HepG2 (cell line): Measurements from ENCODE around the gene SGCE. TPM values are rescaled to one million over a fixed set of nuclear protein-coding genes. Genes with fewer than 3 reads are reported as not detected.

Experiments used
- ASH2L ChIP-seq: fragments of 300-600, 200-600 bp; sonication (generic); IDR thresholded peaks from 2 replicates; pipeline ENCODE4 v1.7.0; 2017; ENCODE audit warnings: low read depth, mild to moderate bottlenecking, moderate library complexity, mixed read lengths, low read length; ENCODE audit not compliant: insufficient read length
- CAMTA2 ChIP-seq: sonication (generic); formaldehyde crosslinking; IDR thresholded peaks from 2 replicates; pipeline ENCODE4 v1.4.0; 2020; ENCODE audit warnings: mild to moderate bottlenecking, missing genetic modification reagents, borderline replicate concordance
- DR1 ChIP-seq: sonication (generic); formaldehyde crosslinking; IDR thresholded peaks from 2 replicates; pipeline ENCODE4 v1.8.0; 2021; ENCODE audit warnings: mild to moderate bottlenecking, missing genetic modification reagents, inconsistent platforms
- GABPA ChIP-seq, 2 experiments: IDR thresholded peaks; 2 replicates each; pipeline ENCODE4 v1.6.1; 2011 to 2016; ENCODE audit warnings: low read depth in 2 of 2, low read length in 1 of 2, missing biosample characterization in 1 of 2, missing genetic modification characterization in 1 of 2
- GLI4 ChIP-seq: sonication (generic); formaldehyde crosslinking; IDR thresholded peaks from 2 replicates; pipeline ENCODE4 v1.5.1; 2020; ENCODE audit warnings: missing genetic modification reagents, mild to moderate bottlenecking, moderate library complexity, borderline replicate concordance
- GTF2F1 ChIP-seq: fragments of 150-350 bp; IDR thresholded peaks from 2 replicates; pipeline ENCODE4 v1.6.1; 2014; ENCODE audit warnings: low read length
- IKZF4 ChIP-seq: sonication (generic); formaldehyde crosslinking; IDR thresholded peaks from 2 replicates; pipeline ENCODE4 v1.5.1; 2020; ENCODE audit warnings: borderline replicate concordance, mild to moderate bottlenecking, low read depth, missing genetic modification reagents; ENCODE audit errors: not compliant biosample characterization
- MYPOP ChIP-seq: sonication (generic); formaldehyde crosslinking; IDR thresholded peaks from 2 replicates; pipeline ENCODE4 v1.8.1; 2023; ENCODE audit warnings: mild to moderate bottlenecking, moderate library complexity, missing genetic modification reagents
- NR3C1 ChIP-seq: sonication (generic); formaldehyde crosslinking; IDR thresholded peaks from 2 replicates; pipeline ENCODE4 v1.4.0; 2020; ENCODE audit warnings: missing genetic modification reagents
- PREB ChIP-seq: sonication (generic); formaldehyde crosslinking; IDR thresholded peaks from 2 replicates; pipeline ENCODE4 v1.4.0; 2020; ENCODE audit warnings: missing genetic modification reagents
- REST ChIP-seq, 2 experiments: IDR thresholded peaks; 2 replicates each; pipeline ENCODE4 v1.6.1; 2011 to 2012; ENCODE audit warnings: low read length in 2 of 2, borderline replicate concordance in 1 of 2, low read depth in 1 of 2, mild to moderate bottlenecking in 1 of 2, moderate library complexity in 1 of 2
- SMC3 ChIP-seq: IDR thresholded peaks from 2 replicates; pipeline ENCODE4 v1.6.1; 2011; ENCODE audit warnings: low read length, improper control_type of control experiment
- TGIF2 ChIP-seq: IDR thresholded peaks from 2 replicates; pipeline ENCODE4 v1.6.1; 2016; ENCODE audit warnings: control low read depth, missing compliant biosample characterization
- WIZ ChIP-seq: sonication (generic); formaldehyde crosslinking; IDR thresholded peaks from 2 replicates; pipeline ENCODE4 v1.5.1; 2020; ENCODE audit warnings: mild to moderate bottlenecking, missing genetic modification reagents
- ZNF124 ChIP-seq: sonication (generic); formaldehyde crosslinking; IDR thresholded peaks from 2 replicates; pipeline ENCODE4 v1.4.0; 2020; ENCODE audit warnings: missing genetic modification reagents
- ZNF234 ChIP-seq: sonication (generic); formaldehyde crosslinking; conservative IDR thresholded peaks from 2 replicates; pipeline ENCODE4 v1.5.1; 2020; ENCODE audit warnings: mild to moderate bottlenecking, missing genetic modification reagents
- ZNF558 ChIP-seq: sonication (generic); formaldehyde crosslinking; IDR thresholded peaks from 2 replicates; pipeline ENCODE4 v1.9.0; 2022; ENCODE audit warnings: mild to moderate bottlenecking, missing genetic modification reagents, borderline replicate concordance
- ZNF570 ChIP-seq: sonication (generic); formaldehyde crosslinking; IDR thresholded peaks from 2 replicates; pipeline ENCODE4 v1.4.0; 2020; ENCODE audit warnings: mild to moderate bottlenecking, missing genetic modification reagents, borderline replicate concordance
- ZNF678 ChIP-seq: sonication (generic); formaldehyde crosslinking; IDR thresholded peaks from 2 replicates; pipeline ENCODE4 v1.4.0; 2020; ENCODE audit warnings: mild to moderate bottlenecking, missing genetic modification reagents
- ZNF687 ChIP-seq: sonication (generic); formaldehyde crosslinking; IDR thresholded peaks from 2 replicates; pipeline ENCODE4 v1.5.1; 2020; ENCODE audit warnings: mild to moderate bottlenecking, missing genetic modification reagents, moderate library complexity
- ZNF83 ChIP-seq: sonication (generic); formaldehyde crosslinking; IDR thresholded peaks from 2 replicates; pipeline ENCODE4 v1.4.0; 2020; ENCODE audit warnings: missing genetic modification reagents, mild to moderate bottlenecking, borderline replicate concordance
- polyA plus RNA-seq, 8 experiments: library from polyadenylated mRNA; depleted of rRNA in 3 of 8; stranded (reverse) in 7 of 8; unstranded in 1 of 8; fragments of >200 nt; fragmentation: Illumina TruSeq in 4 of 8; extraction: Trizol in 4 of 8; gene quantifications; 2 replicates each; pipeline versions ENCODE4 v1.2.1 to v1.2.3, GENCODE V29; 2011 to 2016; ENCODE audit warnings: low read depth in 4 of 8, missing spikeins in 1 of 8, mixed read lengths in 1 of 8; ENCODE audit not compliant: insufficient read depth in 1 of 8
- total RNA-seq, 5 experiments: library from RNA; depleted of rRNA; stranded (reverse); fragments of >200 nt; fragmentation: Illumina TruSeq; extraction: Trizol; gene quantifications; 2 replicates each; pipeline ENCODE4 v1.2.3, GENCODE V29; 2016; ENCODE audit warnings: low read depth in 1 of 5

SGCE gene
- total and polyA plus RNA-seq, 2 of the 13 experiments (the other 11 are each of a cell fraction or from before 2014, with no cell fraction given), result 52.3 to 71.1 TPM

DNA sequence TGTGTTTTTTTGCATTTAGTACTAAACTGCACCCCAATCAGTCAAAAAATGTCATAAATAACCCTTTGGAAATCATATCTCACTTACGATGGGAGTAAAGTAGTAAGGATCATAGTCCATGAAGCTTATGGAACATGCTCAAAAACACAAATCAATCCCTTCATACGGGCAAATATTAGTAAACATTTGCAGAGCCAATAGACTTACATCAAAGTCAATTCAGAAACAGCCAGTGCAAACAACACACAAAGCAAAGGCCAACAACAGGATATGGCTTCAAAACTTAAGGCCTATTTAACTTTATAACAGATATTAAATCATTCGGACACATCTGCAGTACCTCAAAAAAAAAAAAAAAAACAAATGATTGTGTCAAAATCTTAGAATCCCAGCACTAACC is 32.1 kb downstream of the SGCE start (continued):
- TF ChIP-seq ZNF558 (CRISPR knock-in tag), result no peak
- TF ChIP-seq SMC3, result no peak
- no peak for TF ChIP-seq CAMTA2 (CRISPR knock-in tag)
- TF ChIP-seq ZNF678, result no peak
- TF ChIP-seq MYPOP (CRISPR knock-in tag), result no peak; the same call in 1 of the 2 replicates
- no peak for TF ChIP-seq ZNF234
- no peak for TF ChIP-seq ZNF570 (CRISPR knock-in tag)
- TF ChIP-seq TGIF2, result no peak
- no peak for TF ChIP-seq GABPA (IDR thresholded peaks at IDR 0.05; ENCODE audit: low read depth, low read length)
- TF ChIP-seq GABPA (CRISPR knock-in tag; IDR thresholded peaks at IDR 0.05; ENCODE audit: low read depth), result peak; percentile 55
- TF ChIP-seq PREB, result no peak
- no peak for TF ChIP-seq GTF2F1
- 0 out of 2 replicates have a peak, but pooled peaks have one; percentile 34 for TF ChIP-seq ZNF124 (CRISPR knock-in tag)
- no peak for TF ChIP-seq GLI4 (CRISPR knock-in tag)
- no peak for TF ChIP-seq NR3C1 (CRISPR knock-in tag)
- no peak for TF ChIP-seq IKZF4 (CRISPR knock-in tag)
- no peak for TF ChIP-seq DR1 (CRISPR knock-in tag)
- peak; percentile 84 for TF ChIP-seq ASH2L
- TF ChIP-seq REST (IDR thresholded peaks at IDR 0.05; ENCODE audit: borderline replicate concordance in 1 of 2, low read depth in 1 of 2, low read length in 2 of 2), result peak in 1 of 2 experiments; percentile 66; a peak in 1 of 4 replicates
- no peak for TF ChIP-seq ZNF687 (CRISPR knock-in tag)
- TF ChIP-seq WIZ (CRISPR knock-in tag), result no peak
- TF ChIP-seq ZNF83 (CRISPR knock-in tag), result no peak
